ENCODE results near the gene PRAMEF8. TPM values are rescaled to one million over a fixed set of nuclear protein-coding genes. Genes with fewer than 3 reads are reported as not detected.
"Not testable (repeated sequence)": the region's sequence is repeated elsewhere in the genome, so short reads cannot be mapped to it uniquely, and the experiment has no call there.

The PRAMEF8 gene
- polyA plus RNA-seq, 1 donor: not detected

GRCh38 chr1:13247122-13247521 is 37.8 kb downstream of the PRAMEF8 start:
- H3K27me3 ChIP-seq (ENCODE audit: control insufficient read depth, insufficient read depth, low read length); H3K4me3 ChIP-seq (ENCODE audit: low read length); H3K27ac ChIP-seq (ENCODE audit: low read length); H3K36me3 ChIP-seq (ENCODE audit: control insufficient read depth, insufficient read depth, low read length); H3K9me3 ChIP-seq (ENCODE audit: control insufficient read depth, low read depth, low read length); DNase-seq; H3K4me1 ChIP-seq (ENCODE audit: control insufficient read depth, insufficient read depth, low read length): not testable (repeated sequence)
- WGBS (ENCODE audit: insufficient coverage, low lambda C conversion rate): no CpG with 5 or more reads among the region's 7 CpGs

DNA sequence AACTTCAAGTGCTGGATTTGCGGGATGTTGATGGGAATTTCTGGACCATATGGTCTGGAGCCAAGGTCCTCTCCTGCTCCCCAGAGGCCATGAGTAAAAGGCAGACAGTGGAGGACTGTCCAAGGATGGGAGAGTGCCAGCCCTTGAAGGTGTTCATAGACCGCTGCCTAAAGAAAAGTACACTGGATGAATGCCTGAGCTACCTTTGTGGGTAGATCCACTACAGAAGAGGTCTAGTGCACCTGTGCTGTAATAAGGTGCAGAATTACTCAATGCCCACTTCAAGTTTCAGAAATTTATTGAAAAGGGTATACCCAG is 38.4 kb downstream of the PRAMEF8 start:
- H3K9me3 ChIP-seq (ENCODE audit: control insufficient read depth, low read depth, low read length); H3K36me3 ChIP-seq (ENCODE audit: control insufficient read depth, insufficient read depth, low read length); H3K27me3 ChIP-seq (ENCODE audit: control insufficient read depth, insufficient read depth, low read length); DNase-seq; H3K27ac ChIP-seq (ENCODE audit: low read length); H3K4me1 ChIP-seq (ENCODE audit: control insufficient read depth, insufficient read depth, low read length); H3K4me3 ChIP-seq (ENCODE audit: low read length): not testable (repeated sequence)
- WGBS (ENCODE audit: insufficient coverage, low lambda C conversion rate): 100% methylated on average over 1 of the region's 2 CpGs

DNA sequence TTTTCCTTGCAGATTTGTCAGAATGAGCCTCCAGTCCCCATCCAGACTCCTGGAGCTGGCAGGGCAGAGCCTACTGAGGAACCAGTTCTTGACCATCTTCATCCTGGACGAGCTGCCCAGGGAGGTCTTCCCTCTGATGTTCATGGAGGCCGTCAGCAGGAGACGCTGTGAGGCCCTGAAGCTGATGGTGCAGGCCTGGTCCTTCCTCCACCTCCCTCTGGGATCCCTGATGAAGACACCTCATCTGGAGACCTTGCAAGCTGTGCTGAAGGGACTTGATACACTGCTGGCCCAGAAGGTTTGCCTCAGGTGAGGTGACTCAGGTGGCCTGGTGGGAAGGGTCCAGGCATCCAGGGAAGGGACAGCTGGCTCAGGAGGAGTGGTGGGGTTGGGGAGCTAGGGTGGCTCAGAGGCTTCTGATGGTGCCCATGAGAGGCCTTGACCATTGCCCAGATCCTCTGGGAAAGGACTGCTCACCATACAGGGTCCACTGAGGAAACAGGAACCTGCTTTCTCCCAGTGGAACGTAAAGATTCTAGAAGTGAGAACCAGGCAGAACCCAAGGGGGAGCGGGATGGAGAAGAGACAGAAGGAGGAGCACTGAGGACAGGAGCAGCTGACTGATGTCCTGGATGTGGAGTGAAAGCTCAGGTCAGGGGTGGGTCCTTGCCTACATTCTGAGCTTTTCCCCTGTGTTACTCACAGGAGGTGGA is 38.9 kb downstream of the PRAMEF8 start:
- not testable (repeated sequence) for H3K27me3 ChIP-seq (ENCODE audit: control insufficient read depth, insufficient read depth, low read length); H3K27ac ChIP-seq (ENCODE audit: low read length); H3K9me3 ChIP-seq (ENCODE audit: control insufficient read depth, low read depth, low read length); DNase-seq; H3K4me1 ChIP-seq (ENCODE audit: control insufficient read depth, insufficient read depth, low read length); H3K4me3 ChIP-seq (ENCODE audit: low read length); H3K36me3 ChIP-seq (ENCODE audit: control insufficient read depth, insufficient read depth, low read length)
- no CpG with 5 or more reads among the region's 5 CpGs for WGBS (ENCODE audit: insufficient coverage, low lambda C conversion rate)

GRCh38 chr1:13243536-13244263 is 41.2 kb downstream of the PRAMEF8 start:
- H3K9me3 ChIP-seq (ENCODE audit: control insufficient read depth, low read depth, low read length); H3K27me3 ChIP-seq (ENCODE audit: control insufficient read depth, insufficient read depth, low read length); H3K27ac ChIP-seq (ENCODE audit: low read length); H3K4me1 ChIP-seq (ENCODE audit: control insufficient read depth, insufficient read depth, low read length); H3K36me3 ChIP-seq (ENCODE audit: control insufficient read depth, insufficient read depth, low read length); H3K4me3 ChIP-seq (ENCODE audit: low read length); DNase-seq: not testable (repeated sequence)
- WGBS (ENCODE audit: insufficient coverage, low lambda C conversion rate): 68% methylated on average over 5 of the region's 9 CpGs

DNA sequence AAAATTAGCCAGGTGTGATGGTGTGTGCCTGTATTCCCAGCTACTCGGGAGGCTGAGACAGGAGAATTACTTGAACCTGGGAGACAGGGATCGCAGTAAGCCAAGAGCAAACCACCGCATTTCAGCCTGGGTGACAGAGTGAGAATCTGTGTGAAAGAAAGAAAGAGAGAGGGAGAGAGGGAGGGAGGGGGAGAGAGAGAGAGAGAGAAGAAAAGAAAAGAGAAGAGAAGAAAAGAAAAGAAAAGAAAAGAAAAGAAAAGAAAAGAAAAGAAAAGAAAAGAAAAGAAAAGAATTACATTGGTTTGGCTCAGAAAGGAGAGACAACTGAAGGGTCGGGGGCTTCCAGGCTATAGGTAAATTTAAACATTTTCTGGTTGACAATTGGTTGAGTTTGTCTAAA is 45.3 kb downstream of the PRAMEF8 start:
- not testable (repeated sequence) for H3K4me3 ChIP-seq (ENCODE audit: low read length); H3K9me3 ChIP-seq (ENCODE audit: control insufficient read depth, low read depth, low read length); H3K36me3 ChIP-seq (ENCODE audit: control insufficient read depth, insufficient read depth, low read length); H3K27me3 ChIP-seq (ENCODE audit: control insufficient read depth, insufficient read depth, low read length); H3K27ac ChIP-seq (ENCODE audit: low read length); H3K4me1 ChIP-seq (ENCODE audit: control insufficient read depth, insufficient read depth, low read length); DNase-seq
- 99% methylated on average over 4 of the region's 4 CpGs for WGBS (ENCODE audit: insufficient coverage, low lambda C conversion rate)

DNA sequence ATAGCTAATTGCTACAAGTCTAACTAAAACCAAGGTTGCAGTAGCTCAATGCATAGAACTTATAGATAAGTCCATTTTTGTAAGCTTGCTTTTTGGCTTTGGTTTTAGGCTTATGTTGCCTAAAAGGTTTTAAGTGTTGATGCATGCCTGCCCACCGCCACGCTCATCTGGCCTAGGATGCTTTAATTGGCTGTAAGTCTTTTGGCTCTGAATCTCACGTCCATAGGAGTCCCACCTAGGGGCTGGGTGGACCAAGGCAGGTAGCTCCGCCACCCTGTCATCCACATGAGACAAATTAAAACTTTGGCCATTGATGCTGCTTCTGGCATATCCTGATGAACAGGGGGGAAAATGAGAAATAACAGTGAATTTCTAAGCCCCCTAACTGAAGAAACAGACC is 47.4 kb downstream of the PRAMEF8 start:
- H3K27ac ChIP-seq (ENCODE audit: low read length); DNase-seq; H3K4me1 ChIP-seq (ENCODE audit: control insufficient read depth, insufficient read depth, low read length); H3K36me3 ChIP-seq (ENCODE audit: control insufficient read depth, insufficient read depth, low read length); H3K9me3 ChIP-seq (ENCODE audit: control insufficient read depth, low read depth, low read length); H3K4me3 ChIP-seq (ENCODE audit: low read length); H3K27me3 ChIP-seq (ENCODE audit: control insufficient read depth, insufficient read depth, low read length): not testable (repeated sequence)
- WGBS (ENCODE audit: insufficient coverage, low lambda C conversion rate): no CpG with 5 or more reads among the region's 4 CpGs

DNA sequence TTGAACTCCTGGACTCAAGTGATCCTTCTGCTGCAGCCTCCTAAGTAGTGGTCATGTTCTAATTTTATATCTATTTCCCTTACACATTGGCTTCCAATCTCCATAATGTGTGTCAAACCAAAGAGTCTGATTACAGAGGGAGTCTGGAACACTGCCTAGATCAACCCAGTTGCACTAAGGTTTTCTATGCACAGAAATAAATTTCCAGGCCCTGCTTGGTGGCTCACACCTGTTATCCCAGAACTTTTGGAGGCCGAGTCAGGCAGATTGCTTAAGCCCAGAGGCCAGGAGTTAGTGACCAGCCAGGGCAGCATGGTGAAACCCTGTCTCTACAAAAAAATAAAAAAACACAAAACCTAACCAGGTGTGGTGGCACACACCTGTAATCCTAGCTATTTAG is 50.9 kb downstream of the PRAMEF8 start:
- H3K4me1 ChIP-seq (ENCODE audit: control insufficient read depth, insufficient read depth, low read length); H3K9me3 ChIP-seq (ENCODE audit: control insufficient read depth, low read depth, low read length); DNase-seq; H3K4me3 ChIP-seq (ENCODE audit: low read length); H3K36me3 ChIP-seq (ENCODE audit: control insufficient read depth, insufficient read depth, low read length); H3K27me3 ChIP-seq (ENCODE audit: control insufficient read depth, insufficient read depth, low read length); H3K27ac ChIP-seq (ENCODE audit: low read length): not testable (repeated sequence)
- WGBS (ENCODE audit: insufficient coverage, low lambda C conversion rate): no CpG with 5 or more reads among the region's 1 CpG

DNA sequence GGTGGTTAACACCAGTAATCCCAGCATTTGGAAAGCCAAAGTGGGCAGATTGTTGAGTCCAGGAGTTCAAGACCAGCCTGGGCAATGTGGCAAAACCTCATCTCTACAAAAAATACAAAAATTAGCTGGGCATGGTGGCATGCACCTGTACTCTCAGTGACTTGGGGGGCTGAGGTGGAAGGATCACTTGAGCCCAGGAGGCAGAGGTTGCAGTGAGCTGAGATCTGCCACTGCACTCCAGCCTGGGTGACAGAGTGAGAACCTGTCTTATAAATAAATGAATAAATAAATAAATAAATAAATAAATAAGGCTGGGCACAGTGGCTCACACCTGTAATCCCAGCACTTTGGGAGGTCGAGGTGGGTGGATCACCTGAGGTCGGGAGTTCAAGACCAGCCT is 52.9 kb downstream of the PRAMEF8 start:
- WGBS (ENCODE audit: insufficient coverage, low lambda C conversion rate): no CpG with 5 or more reads among the region's 2 CpGs
- not testable (repeated sequence) for DNase-seq

More for the DNA sequence above, 52.9 kb downstream of the PRAMEF8 start:
- H3K27ac ChIP-seq (ENCODE audit: low read length); H3K27me3 ChIP-seq (ENCODE audit: control insufficient read depth, insufficient read depth, low read length); H3K36me3 ChIP-seq (ENCODE audit: control insufficient read depth, insufficient read depth, low read length); H3K4me3 ChIP-seq (ENCODE audit: low read length); H3K4me1 ChIP-seq (ENCODE audit: control insufficient read depth, insufficient read depth, low read length); H3K9me3 ChIP-seq (ENCODE audit: control insufficient read depth, low read depth, low read length): not testable (repeated sequence)

Other genes with a start within 250 kb of the PRAMEF8 start
- not detected for gene PRAMEF27, start 228.6 kb downstream of the PRAMEF8 start, polyA plus RNA-seq
- gene HNRNPCL3, start 224.4 kb downstream of the PRAMEF8 start, polyA plus RNA-seq: not detected
- not detected for gene PRAMEF25, start 214.4 kb downstream of the PRAMEF8 start, polyA plus RNA-seq
- gene HNRNPCL2, start 168.3 kb downstream of the PRAMEF8 start, polyA plus RNA-seq: not detected
- not detected for gene PRAMEF26, start 129.1 kb downstream of the PRAMEF8 start, polyA plus RNA-seq
- not detected for gene HNRNPCL4, start 119.5 kb downstream of the PRAMEF8 start, polyA plus RNA-seq
- not detected for gene PRAMEF9, start 113.3 kb downstream of the PRAMEF8 start, polyA plus RNA-seq
- gene PRAMEF13, start 83.7 kb downstream of the PRAMEF8 start, polyA plus RNA-seq: not detected
- not detected for gene PRAMEF18, start 59.0 kb downstream of the PRAMEF8 start, polyA plus RNA-seq
- not detected for gene PRAMEF5, start 30.9 kb downstream of the PRAMEF8 start, polyA plus RNA-seq
- not detected for gene PRAMEF33, start 18.4 kb upstream of the PRAMEF8 start, polyA plus RNA-seq
- gene PRAMEF15, start 30.4 kb upstream of the PRAMEF8 start, polyA plus RNA-seq: not detected
- gene PRAMEF14, start 62.0 kb upstream of the PRAMEF8 start, polyA plus RNA-seq: not detected
- not detected for gene PRAMEF19, start 86.8 kb upstream of the PRAMEF8 start, polyA plus RNA-seq
- gene PRAMEF17, start 104.5 kb upstream of the PRAMEF8 start, polyA plus RNA-seq: not detected
- not detected for gene PRAMEF20, start 125.3 kb upstream of the PRAMEF8 start, polyA plus RNA-seq
- 0.22 TPM for gene LRRC38, start 228.9 kb upstream of the PRAMEF8 start, polyA plus RNA-seq